GM12878 (cell line): ENCODE results near the gene PGBD5. TPM values are rescaled to one million over a fixed set of nuclear protein-coding genes. Genes with fewer than 3 reads are reported as not detected.

ENCODE experiments used
- BMI1 ChIP-seq: fragments of 450-650 bp; IDR thresholded peaks from 2 replicates; pipeline ENCODE4 v1.6.1; 2016; ENCODE audit warnings: mild to moderate bottlenecking, moderate library complexity, borderline replicate concordance
- CBFB ChIP-seq: IDR thresholded peaks from 2 replicates; pipeline ENCODE4 v1.6.1; 2016; ENCODE audit warnings: antibody characterized with exemption, low read depth
- EED ChIP-seq: sonication (generic); IDR thresholded peaks from 2 replicates; pipeline ENCODE4 v1.6.1; 2016; ENCODE audit warnings: antibody characterized with exemption, low read depth
- EGR1 ChIP-seq, 2 experiments: IDR thresholded peaks; 1 replicate in 1 of 2; 2 replicates in 1 of 2; pipeline ENCODE4 v1.6.1; 2011 to 2012; ENCODE audit warnings: low read depth in 2 of 2, low read length in 2 of 2, borderline replicate concordance in 1 of 2, mild to moderate bottlenecking in 1 of 2, moderate library complexity in 1 of 2
- HDGF ChIP-seq: fragments of 450-650 bp; IDR thresholded peaks from 2 replicates; pipeline ENCODE4 v1.6.1; 2016; ENCODE audit warnings: antibody characterized with exemption
- KDM1A ChIP-seq: fragments of 200-600 bp; sonication (generic); IDR thresholded peaks from 2 replicates; pipeline ENCODE4 v1.6.1; 2016; ENCODE audit warnings: borderline replicate concordance
- SMAD5 ChIP-seq: IDR thresholded peaks from 2 replicates; pipeline ENCODE4 v1.6.1; 2016; ENCODE audit warnings: antibody characterized with exemption, low read depth
- SUZ12 ChIP-seq: fragments of 200-600 bp; sonication (generic); IDR thresholded peaks from one replicate; pipeline ENCODE4 v1.6.1; 2018; ENCODE audit warnings: antibody characterized with exemption, mild to moderate bottlenecking; ENCODE audit not compliant: unreplicated experiment
- polyA plus RNA-seq, 11 experiments: library from polyadenylated mRNA; depleted of rRNA in 4 of 11; unstranded in 6 of 11; stranded (reverse) in 5 of 11; fragments of >200 nt; fragmentation: Nextera tagmentation in 4 of 11; fragmentation: Illumina TruSeq in 1 of 11; extraction: Ambion mirVana in 4 of 11; extraction: Trizol in 1 of 11; gene quantifications; 1 replicate in 1 of 11; 2 replicates in 10 of 11; pipeline versions ENCODE4 v1.2.1 to v1.2.3, GENCODE V29; 2011 to 2016; ENCODE audit warnings: inconsistent platforms in 2 of 11, missing spikeins in 2 of 11, low read depth in 1 of 11
- total RNA-seq, 4 experiments: library from RNA; depleted of rRNA in 3 of 4; stranded (reverse); fragments of >200 nt in 3 of 4; fragmentation: Illumina TruSeq in 1 of 4; extraction: Trizol in 1 of 4; gene quantifications; 2 replicates each; pipeline versions ENCODE4 v1.2.1 to v1.2.3, GENCODE V29; 2013 to 2021
- TF ChIP-seq, protein P1 (sequence below): fragments of 450-650 bp; formaldehyde crosslinking; IDR thresholded peaks from 2 replicates; pipeline ENCODE4 v1.4.0; 2022; ENCODE audit warnings: mild to moderate bottlenecking, moderate library complexity

Gene PGBD5
- total and polyA plus RNA-seq, 10 of the 15 experiments (the other 5 are each of a cell fraction or from before 2014, with no cell fraction given): 0.03 TPM; not detected in 9

DNA sequence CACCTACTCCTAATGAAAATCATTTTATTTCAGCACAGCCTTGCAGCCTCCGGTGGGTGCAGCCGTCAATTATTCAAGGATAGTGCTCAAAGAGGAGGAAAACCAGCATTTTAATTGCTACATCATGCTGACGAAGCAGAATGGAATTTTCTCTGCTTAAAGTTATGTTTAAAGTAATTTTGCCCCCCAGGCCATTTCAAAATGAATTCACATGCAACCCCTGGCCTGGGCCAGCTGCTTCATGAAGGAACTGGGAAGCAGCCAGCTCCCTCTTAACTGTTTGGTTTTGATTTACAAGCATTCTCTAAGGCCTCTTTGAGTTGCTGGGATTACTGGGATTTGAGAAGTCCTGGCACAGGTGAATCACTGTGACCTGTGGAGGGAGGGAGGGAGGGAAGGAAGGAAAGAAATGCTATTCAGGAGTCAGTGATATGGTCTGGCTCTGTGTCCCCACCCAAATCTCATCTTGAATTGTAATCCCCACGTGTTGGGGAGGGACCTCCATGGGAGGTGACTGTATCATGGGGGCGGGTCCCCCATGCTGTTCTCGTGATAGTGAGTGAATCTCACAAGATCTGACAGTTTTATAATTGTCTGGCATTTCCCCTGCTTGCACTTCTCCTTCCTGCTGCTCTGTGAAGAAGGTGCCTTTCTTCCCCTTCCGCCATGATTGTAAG, 66.0 kb downstream of the PGBD5 start (continued):
- TF ChIP-seq, protein P1, sequence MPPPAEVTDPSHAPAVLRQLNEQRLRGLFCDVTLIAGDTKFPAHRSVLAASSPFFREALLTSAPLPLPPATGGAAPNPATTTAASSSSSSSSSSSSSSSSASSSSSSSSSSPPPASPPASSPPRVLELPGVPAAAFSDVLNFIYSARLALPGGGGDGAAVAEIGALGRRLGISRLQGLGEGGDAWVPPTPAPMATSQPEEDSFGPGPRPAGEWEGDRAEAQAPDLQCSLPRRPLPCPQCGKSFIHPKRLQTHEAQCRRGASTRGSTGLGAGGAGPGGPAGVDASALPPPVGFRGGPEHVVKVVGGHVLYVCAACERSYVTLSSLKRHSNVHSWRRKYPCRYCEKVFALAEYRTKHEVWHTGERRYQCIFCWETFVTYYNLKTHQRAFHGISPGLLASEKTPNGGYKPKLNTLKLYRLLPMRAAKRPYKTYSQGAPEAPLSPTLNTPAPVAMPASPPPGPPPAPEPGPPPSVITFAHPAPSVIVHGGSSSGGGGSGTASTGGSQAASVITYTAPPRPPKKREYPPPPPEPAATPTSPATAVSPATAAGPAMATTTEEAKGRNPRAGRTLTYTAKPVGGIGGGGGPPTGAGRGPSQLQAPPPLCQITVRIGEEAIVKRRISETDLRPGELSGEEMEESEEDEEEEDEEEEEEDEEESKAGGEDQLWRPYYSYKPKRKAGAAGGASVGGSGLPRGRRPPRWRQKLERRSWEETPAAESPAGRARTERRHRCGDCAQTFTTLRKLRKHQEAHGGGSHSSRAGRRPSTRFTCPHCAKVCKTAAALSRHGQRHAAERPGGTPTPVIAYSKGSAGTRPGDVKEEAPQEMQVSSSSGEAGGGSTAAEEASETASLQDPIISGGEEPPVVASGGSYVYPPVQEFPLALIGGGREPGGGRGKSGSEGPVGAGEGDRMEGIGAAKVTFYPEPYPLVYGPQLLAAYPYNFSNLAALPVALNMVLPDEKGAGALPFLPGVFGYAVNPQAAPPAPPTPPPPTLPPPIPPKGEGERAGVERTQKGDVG (CRISPR knock-in tag): no peak
- no peak for TF ChIP-seq SMAD5
- TF ChIP-seq HDGF: no peak
- TF ChIP-seq SUZ12: no peak
- TF ChIP-seq BMI1: no peak
- no peak for TF ChIP-seq CBFB
- no peak for TF ChIP-seq KDM1A
- TF ChIP-seq EED: no peak
- TF ChIP-seq EGR1 (IDR thresholded peaks at IDR 0.05; ENCODE audit: borderline replicate concordance in 1 of 2, low read depth in 2 of 2, low read length in 2 of 2): no peak
